Fibroblast of skin of abdomen (primary cell): ENCODE data around the gene IZUMO4.
A peak's percentile ranks its signal among the peaks of the same experiment; 100 is the strongest.
"Not testable (repeated sequence)": the region's sequence is repeated elsewhere in the genome, so short reads cannot be mapped to it uniquely, and the experiment has no call there.

Experiments
- DNase-seq: peaks from one replicate; pipeline ENCODE4 v3.0.0-alpha.2; 2013

Gene IZUMO4

GRCh38 chr19:2083174-2083854 is 13.4 kb upstream of the IZUMO4 start:
- no peak for DNase-seq

DNA sequence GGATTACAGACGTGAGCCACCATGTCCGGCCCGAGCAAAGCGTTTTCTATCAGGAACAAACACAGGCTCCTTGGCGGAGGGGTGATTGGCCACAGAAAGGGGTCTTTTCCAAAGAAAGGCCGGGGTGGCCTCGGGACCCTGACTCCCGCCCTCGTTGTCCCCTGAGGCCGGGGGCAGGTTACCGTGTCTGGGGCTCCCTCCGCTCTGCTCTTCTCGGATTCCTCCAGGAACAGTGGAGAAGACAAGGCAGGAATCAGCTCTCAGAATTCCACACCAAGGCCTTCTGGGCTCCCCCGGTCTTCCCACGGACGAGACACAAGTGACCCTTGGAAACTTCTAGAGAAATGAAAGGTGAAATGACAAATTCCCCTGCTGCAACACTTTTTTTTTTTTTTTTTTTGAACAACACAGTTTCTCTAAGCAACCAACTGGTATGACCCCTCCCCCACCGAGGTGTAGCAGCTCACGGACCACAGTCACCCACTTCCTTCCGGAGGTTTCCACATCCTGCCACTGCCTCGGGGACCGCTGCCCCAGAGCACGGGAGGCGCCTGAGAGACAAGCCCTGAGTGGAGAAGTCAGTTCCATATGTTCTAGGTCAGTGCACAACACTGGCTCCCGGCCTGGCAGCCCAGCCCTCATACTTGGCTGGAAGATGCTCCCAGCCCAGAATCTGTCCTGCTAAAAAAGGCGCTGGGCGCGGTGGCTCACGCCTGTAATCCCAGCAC is 11.6 kb upstream of the IZUMO4 start:
- peak; percentile 12 for DNase-seq

GRCh38 chr19:2086695-2087620 is 9.8 kb upstream of the IZUMO4 start:
- peak; percentile 9 for DNase-seq

GRCh38 chr19:2087621-2088100 is 9.1 kb upstream of the IZUMO4 start:
- no peak for DNase-seq

DNA sequence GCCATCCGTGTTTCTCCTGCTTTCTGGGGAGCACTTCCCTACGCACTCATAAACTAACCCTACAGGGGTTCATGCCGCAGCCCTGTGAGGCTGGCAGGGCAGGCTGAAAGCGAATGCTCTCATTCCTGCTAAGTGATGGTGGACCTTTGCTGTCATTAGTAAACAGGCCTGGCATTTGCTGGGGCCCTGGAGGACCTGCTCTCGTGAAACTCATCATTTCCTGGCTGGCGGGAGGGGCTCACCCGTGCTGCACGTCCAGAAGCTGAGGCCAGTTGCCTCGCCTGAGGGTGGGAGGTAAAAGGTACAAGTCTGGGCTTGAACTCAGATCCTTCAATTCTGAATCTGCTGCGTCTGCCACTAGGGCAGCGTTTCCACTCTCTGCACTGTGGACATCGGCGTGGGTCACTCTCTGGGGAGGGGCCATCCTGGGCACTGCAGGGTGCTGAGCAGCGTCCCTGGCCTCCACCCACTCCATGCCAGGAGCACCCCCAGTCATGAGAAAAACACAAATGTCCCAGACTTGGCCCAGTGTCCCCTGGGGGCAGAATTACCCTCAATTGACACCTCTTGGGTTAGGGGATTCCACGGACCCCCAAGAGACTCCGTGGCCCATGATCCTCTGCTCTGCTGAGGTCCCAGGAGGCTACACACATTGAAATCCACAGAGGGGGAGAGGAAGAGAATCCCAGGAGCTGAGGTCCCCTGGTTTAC is 7.6 kb upstream of the IZUMO4 start:
- DNase-seq: no peak

GRCh38 chr19:2089727-2090053 is 7.0 kb upstream of the IZUMO4 start:
- DNase-seq: no peak

GRCh38 chr19:2091926-2092525 is 4.7 kb upstream of the IZUMO4 start:
- DNase-seq: not testable (repeated sequence)

DNA sequence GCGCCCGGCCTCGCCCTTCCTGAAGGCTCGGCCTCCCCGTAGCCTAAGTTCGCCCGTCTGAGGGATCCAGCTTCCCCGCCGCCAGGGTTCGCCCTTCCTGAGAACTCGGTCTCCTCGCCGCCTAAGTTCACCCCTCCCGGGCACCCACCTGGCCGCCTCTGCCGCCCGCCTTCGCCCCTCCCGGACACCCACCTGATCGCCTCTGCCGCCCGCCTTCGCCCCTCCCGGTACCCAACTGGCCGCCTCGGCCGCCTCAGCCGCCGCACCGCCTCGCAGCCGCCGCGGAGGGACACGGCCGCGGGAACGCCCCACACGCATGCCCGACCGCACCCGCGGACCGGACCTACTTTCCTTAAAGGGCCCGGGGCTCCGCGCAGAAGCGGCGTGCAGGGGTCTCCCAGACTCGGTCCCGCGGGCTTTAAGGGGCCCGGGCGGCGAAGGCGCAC is 658 bp upstream of the IZUMO4 start, which contains the start of gene MOB3A:
Gene MOB3A, minus strand, starts transcription at position 293 of the 446 bp plus-strand sequence. CDS start 17,766 bp downstream, outside the sequence.
- peak; percentile 96 for DNase-seq

DNA sequence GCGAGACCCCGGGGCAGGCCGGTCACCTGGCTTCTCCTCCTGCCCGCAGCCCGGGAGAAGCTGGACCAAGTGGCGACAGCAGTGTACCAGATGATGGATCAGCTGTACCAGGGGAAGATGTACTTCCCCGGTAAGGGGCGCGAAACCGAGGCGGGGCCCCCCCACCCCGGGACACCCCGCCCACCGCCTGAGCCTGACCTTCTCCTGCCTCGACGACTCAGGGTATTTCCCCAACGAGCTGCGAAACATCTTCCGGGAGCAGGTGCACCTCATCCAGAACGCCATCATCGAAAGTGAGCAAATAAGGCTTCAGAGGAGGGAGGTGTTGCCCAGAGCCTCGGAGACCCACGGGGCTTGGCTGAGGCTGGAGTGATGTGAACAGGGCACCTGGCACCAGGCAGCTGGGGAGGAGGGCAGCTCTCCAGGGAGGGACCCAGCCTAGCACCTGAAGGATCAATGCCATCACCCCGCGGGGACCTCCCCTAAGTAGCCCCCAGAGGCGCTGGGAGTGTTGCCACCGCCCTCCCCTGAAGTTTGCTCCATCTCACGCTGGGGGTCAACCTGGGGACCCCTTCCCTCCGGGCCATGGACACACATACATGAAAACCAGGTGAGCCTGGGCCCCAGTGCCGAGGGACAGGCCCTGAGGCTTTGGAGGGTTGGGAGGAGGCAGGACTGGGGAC is 629 bp downstream of the IZUMO4 start:
- no peak for DNase-seq

DNA sequence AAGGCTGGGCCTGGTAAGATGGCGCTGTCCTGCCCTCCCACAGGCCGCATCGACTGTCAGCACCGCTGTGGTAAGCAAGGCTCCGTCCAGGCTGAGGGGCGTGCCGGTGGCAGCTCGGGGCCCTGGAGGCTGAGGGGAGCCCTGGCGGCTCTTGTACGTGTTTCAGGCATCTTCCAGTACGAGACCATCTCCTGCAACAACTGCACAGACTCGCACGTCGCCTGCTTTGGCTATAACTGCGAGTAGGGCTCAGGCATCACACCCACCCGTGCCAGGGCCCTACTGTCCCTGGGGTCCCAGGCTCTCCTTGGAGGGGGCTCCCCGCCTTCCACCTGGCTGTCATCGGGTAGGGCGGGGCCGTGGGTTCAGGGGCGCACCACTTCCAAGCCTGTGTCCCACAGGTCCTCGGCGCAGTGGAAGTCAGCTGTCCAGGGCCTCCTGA is 1.2 kb downstream of the IZUMO4 start:
- DNase-seq: no peak

DNA sequence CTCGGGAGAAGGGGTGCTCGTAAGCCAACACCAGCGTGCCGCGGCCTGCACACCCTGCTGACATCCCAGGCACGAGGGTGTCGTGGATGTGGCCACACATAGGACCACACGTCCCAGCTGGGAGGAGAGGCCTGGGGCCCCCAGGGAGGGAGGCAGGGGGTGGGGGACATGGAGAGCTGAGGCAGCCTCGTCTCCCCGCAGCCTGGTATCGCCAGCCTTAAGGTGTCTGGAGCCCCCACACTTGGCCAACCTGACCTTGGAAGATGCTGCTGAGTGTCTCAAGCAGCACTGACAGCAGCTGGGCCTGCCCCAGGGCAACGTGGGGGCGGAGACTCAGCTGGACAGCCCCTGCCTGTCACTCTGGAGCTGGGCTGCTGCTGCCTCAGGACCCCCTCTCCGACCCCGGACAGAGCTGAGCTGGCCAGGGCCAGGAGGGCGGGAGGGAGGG is 2.4 kb downstream of the IZUMO4 start:
- no peak for DNase-seq

- DNase-seq: no peak
Observed at GRCh38 chr19:2099937-2100718, 3.4 kb downstream of the IZUMO4 start.

DNA sequence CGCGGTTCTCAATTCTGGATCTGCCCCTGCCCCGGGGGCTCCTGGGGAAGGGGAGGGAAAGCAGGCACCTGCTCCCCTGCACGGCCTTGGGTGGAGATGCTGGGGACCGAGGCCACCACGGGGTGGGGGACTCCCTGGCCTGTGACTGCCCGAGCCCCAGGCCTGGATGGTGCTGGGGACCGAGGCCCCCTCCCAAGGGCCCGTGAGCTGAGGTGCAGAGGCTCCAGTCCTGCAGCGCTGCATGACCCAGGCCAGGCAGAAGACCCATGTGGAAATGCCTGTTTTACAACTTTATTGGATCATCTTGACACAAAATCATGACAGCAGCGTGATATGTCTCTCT is 4.0 kb downstream of the IZUMO4 start:
- no peak for DNase-seq

GRCh38 chr19:2101417-2102335 is 5.0 kb downstream of the IZUMO4 start:
- DNase-seq: no peak

DNA sequence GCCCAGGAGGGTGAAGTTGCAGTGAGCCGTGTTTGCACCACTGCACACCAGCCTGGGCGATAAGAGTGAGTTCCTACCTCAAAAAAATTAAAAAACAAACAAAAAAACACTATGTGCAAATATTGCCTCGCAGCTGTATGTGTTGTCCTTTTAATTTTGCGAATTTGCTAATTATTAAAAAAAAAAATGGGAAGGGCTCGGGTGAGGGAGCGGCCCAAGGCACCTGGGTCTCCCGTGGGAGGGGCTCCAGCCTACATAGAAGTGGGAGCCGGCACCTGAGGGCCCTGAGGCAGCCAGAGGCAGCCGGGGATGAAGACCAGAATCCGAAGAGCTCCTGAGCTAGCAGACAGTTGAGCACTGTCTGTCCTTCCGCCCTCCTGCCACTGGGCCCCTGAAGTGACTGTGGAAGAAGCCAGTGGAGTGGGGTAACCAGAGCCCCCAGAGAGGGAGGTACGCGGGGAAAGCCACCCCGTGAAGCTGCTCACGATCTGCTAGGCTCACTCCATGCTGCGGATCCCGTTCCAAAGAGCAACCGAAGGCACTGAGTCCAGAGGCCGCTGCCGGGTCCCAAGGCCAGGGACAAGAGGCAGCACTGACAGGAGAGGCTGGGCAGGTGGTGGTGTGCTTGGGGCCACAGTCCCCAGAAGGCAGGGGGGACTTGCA is 6.5 kb downstream of the IZUMO4 start:
- no peak for DNase-seq

DNA sequence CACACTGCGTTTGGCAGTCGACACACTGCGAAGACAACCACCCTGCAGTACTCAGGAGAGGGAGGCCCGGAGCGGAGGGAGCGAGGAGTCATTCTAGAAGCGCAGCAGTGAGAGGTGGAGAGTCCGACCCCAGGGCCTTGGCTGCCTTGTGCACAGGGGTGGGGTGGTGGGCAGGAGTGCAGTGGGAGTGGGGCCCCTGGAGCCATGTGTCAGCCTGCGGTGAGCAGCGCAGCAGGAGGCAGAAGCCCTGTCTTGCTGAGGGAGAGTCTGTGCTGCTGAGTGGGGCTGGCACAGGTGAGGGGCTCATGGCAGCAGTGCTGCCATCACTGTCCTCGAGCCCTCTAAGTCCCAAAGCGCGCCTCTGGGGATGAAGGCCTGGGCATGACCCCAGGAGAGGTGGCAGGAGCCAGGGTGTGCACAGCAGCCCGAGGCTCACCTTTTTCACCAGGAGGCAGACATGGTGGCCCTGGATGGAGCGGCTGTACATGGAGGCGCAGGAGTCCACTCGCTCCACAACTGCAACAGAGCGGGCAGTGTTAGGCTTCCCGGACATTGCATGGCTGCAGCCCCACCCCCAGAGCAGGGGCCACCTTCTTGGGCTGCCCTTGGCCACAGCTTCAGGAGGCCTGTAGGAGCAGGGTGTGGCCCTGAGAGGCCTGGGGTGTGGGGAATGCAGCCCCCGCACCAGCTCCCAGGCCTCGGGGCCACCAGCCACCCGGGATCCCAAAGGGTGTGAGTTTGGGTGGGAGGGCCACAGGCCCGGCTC is 11.7 kb downstream of the IZUMO4 start:
- DNase-seq: no peak

DNA sequence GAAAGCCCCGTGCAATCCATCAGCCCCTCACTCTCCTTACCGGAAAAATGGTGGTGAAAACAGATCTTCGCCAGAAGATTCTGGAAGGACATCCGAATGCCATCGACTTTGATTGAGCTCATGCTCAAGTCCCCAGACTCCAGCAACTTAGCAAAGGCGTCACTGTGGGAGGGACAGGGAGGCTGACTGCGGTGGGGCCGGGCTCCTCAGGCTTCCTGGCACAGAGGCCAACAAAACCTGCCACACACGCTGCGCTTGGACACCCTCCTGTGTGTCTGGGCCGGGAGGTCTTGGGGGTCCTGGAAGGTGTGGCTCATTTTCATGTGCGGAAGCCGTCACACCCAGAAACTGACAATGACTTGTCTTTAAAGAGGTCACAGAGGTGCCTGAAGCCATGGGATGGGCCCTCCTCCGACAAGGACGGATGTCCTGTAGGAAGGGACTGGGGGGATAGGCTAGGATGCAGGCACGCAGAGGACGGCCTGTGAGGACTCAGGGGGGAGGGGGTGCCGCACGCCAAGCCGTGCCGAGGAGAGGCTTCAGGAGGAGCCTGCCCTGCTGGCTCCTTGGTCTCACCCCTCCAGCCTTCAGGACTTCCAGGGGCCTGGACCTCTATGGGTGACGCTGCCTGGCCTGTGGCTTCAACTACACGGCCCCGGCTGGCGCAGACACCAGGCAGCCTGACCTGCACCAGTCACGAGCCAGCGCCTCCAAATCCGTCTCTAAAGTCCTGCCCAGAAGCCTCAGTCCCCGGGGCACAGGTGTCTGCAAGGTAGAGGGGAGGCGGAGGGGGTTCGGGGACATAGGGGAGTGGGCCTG is 12.5 kb downstream of the IZUMO4 start:
- DNase-seq: no peak
